ENCODE results near the gene UNC93A. TPM values are rescaled to one million over a fixed set of nuclear protein-coding genes. Genes with fewer than 3 reads are reported as not detected.

UNC93A gene
- total RNA-seq, 4 donors from 2014 or later: not detected

GRCh38 chr6:167267921-167268401 lies 23.2 kb upstream of the UNC93A start:
- no peak for DNase-seq (ENCODE audit: low spot score)
- TF ChIP-seq, protein P1, sequence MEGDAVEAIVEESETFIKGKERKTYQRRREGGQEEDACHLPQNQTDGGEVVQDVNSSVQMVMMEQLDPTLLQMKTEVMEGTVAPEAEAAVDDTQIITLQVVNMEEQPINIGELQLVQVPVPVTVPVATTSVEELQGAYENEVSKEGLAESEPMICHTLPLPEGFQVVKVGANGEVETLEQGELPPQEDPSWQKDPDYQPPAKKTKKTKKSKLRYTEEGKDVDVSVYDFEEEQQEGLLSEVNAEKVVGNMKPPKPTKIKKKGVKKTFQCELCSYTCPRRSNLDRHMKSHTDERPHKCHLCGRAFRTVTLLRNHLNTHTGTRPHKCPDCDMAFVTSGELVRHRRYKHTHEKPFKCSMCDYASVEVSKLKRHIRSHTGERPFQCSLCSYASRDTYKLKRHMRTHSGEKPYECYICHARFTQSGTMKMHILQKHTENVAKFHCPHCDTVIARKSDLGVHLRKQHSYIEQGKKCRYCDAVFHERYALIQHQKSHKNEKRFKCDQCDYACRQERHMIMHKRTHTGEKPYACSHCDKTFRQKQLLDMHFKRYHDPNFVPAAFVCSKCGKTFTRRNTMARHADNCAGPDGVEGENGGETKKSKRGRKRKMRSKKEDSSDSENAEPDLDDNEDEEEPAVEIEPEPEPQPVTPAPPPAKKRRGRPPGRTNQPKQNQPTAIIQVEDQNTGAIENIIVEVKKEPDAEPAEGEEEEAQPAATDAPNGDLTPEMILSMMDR (IDR thresholded peaks at IDR 0.05): no peak
- no peak for ATAC-seq (ENCODE audit: low FRiP score)

DNA sequence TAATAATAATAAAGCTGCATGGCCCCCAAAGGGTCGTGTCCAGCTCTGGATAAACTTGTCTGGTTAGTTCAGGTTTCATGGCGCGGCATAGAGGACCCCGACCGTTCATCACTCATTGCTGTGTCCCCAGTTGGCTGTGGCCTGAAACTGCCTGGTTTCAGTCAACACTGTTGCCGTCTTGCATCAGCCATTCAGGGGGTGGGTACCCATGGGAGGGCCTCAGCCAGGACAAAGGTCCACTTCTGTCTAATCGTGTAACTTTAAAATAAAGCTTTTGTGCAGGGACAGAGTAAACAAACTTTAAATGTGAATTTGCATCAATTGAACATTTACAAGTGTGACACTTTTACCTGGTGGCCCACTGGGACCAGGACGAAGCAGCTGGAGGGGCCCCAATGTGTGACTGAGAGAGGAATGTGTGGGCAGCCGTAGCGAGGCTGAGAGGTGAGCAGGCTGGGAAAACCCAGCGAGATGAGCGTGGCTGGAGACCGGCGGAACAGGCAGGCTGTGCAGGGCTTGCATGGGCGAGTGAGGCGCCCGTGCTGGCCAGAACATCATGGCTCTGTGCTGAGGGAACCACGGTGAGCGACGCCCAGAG lies 22.3 kb upstream of the UNC93A start:
- TF ChIP-seq, protein P1 (IDR thresholded peaks at IDR 0.05): no peak
- no peak for DNase-seq (ENCODE audit: low spot score)
- no peak for ATAC-seq (ENCODE audit: low FRiP score)

DNA sequence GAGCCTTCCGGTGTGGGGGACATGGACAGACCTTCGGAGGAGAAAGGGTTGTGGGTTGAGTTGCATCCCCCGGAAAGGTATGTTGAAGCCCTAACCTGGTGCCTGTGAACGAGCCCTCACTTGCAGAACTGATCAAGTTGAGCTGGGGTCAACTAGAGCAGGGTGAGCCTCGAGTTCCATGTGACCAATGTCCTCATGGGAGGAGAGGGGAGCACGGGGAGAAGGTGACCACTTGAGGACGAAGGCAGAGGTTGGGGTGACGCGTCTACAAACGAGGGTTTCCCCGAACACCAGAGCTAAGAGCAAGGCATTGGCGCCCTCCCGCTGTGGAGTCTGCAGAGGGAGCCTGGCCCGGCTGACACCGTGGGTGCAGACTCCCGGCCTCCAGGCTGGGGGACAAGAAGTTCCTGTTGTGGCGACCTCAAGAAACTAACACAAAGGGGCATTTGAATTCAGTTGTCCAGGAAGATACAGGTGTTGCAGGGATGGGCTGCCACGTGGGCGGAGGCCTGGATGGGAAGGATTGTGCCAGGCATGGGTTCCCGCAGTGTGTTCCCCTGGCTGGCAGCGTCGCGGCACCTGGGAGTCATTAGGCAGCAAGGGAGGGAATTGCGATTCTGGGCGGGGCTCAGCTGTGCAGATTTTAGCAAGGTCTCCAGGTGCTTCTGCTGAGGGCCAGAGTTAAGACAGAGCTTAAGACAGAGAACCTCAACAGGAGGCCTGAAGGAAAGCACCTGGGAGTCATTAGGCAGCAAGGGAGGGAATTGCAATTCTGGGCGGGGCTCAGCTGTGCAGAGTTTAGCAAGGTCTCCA lies 20.4 kb upstream of the UNC93A start:
- DNase-seq (ENCODE audit: low spot score) (no peak), ATAC-seq (ENCODE audit: low FRiP score) (no peak)
- TF ChIP-seq, protein P1 (IDR thresholded peaks at IDR 0.05): no peak

DNA sequence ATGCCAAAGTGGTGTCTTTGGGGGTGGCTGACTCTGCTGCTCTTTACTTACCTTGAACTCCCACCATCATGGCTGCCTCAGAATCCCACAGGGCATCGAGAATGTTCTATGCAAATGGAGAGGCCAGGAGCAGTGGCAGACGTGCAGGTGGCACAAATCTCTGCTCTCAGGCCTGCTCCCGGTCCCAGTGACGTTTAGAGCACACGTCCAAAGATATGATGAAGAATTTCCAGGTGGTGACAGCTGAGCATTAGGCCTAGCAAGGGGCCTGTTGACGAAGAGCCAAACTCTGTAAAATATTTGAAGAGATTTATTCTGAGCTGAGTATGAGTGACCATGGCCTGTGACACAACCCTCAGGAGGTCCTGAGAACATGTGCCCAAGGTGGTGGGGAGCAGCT lies 19.0 kb upstream of the UNC93A start:
- ATAC-seq (ENCODE audit: low FRiP score) (no peak), DNase-seq (ENCODE audit: low spot score) (no peak)
- TF ChIP-seq, protein P1 (IDR thresholded peaks at IDR 0.05): no peak

- ATAC-seq (ENCODE audit: low FRiP score): no peak
- no peak for DNase-seq (ENCODE audit: low spot score)
- TF ChIP-seq, protein P1 (IDR thresholded peaks at IDR 0.05): no peak
Observed at GRCh38 chr6:167272696-167273379, 18.3 kb upstream of the UNC93A start.

DNA sequence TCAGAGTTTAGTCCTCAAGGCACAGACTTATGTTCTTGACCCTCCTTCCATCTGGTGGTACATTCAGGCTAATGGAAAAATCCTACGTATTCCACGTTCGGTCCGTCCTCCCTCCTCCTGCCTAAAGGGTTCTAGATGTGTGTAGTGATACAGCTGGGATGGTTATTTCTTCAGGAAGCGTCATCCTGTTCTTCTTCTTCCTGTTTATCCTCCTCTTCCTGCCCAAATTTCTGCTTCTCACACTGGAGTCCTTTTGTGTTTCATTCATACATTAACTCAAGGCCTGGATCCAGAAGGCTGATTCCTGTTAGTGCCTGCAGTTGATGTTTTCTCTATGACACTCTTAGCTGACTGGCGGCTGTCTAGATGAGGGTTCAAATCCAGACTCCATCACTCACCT lies 16.8 kb upstream of the UNC93A start:
- no peak for DNase-seq (ENCODE audit: low spot score)
- TF ChIP-seq, protein P1 (IDR thresholded peaks at IDR 0.05): no peak
- no peak for ATAC-seq (ENCODE audit: low FRiP score)

Measured in omental fat pad (tissue), 4 donors.